ENCODE results near the gene CACUL1. TPM values are rescaled to one million over a fixed set of nuclear protein-coding genes. Genes with fewer than 3 reads are reported as not detected.

CACUL1 gene
- total and polyA plus RNA-seq, 2 donors (not counting 3 experiments of a cell fraction or from before 2014, with no cell fraction given) = 6.0 to 35.1 TPM

DNA sequence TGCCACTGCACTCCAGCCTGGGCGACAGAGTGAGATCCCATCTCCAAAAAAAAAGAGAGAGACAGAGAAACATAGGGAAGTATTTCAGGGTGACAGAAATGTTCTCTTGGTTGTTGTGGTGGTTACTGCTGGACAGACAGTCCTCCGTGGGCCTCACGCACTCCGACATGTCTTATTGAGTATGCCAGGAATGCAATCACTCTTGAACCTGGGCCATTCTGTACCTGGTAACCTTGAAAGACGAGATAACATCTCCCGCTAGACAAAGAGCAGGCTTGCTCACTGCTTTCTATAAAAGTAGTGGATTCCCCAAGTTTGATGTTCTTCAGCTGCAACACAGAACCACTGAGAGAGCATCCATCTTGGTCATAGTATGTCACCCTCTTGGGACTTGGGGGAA lies 6.7 kb downstream of the CACUL1 start:
- CTCF ChIA-PET = no interaction called here
- H3K9me3 ChIP-seq (replicated peaks; ENCODE audit: control insufficient read depth, insufficient read depth, low read length) = no peaks in the 10 kb centered on the region
- no peak overlapping the region for H2AFZ ChIP-seq (ENCODE audit: low read depth, low read length)
- no peaks in the 10 kb centered on the region for H3K27me3 ChIP-seq (ENCODE audit: control insufficient read depth in 2 of 2, insufficient read depth in 2 of 2, low read length in 2 of 2)
- dilution Hi-C loops (cut with MboI; ENCODE audit: extremely low pct_ligation_motif_present, low sequenced_read_pairs) = no loop called here
- FAIRE-seq = no peak
- H3K4me2 ChIP-seq (ENCODE audit: insufficient read depth, low read length) = no peak overlapping the region
- H4K20me1 ChIP-seq (replicated peaks; ENCODE audit: control insufficient read depth, extremely low read depth, insufficient read depth, low read length) = peaks cover 7% of the 10 kb centered on the region
- intact Hi-C loops (cut with micrococcal nuclease) = no loop called here
- H3K79me2 ChIP-seq (ENCODE audit: control insufficient read depth, insufficient read depth, low read length) = peaks cover 92% of the 10 kb centered on the region
- no peak overlapping the region for H3K27ac ChIP-seq (ENCODE audit: insufficient read depth, low read depth, low read length)
- no peak for TF ChIP-seq GATA2 (IDR thresholded peaks at IDR 0.05; ENCODE audit: insufficient read depth, insufficient read length, low read depth, low read length)
- TF ChIP-seq MYC (IDR thresholded peaks at IDR 0.05; ENCODE audit: low read depth, low read length) = no peak
- no peak for TF ChIP-seq EZH2 (IDR thresholded peaks at IDR 0.05; ENCODE audit: borderline replicate concordance, low read depth, low read length, severe bottlenecking)
- TF ChIP-seq, protein P1, sequence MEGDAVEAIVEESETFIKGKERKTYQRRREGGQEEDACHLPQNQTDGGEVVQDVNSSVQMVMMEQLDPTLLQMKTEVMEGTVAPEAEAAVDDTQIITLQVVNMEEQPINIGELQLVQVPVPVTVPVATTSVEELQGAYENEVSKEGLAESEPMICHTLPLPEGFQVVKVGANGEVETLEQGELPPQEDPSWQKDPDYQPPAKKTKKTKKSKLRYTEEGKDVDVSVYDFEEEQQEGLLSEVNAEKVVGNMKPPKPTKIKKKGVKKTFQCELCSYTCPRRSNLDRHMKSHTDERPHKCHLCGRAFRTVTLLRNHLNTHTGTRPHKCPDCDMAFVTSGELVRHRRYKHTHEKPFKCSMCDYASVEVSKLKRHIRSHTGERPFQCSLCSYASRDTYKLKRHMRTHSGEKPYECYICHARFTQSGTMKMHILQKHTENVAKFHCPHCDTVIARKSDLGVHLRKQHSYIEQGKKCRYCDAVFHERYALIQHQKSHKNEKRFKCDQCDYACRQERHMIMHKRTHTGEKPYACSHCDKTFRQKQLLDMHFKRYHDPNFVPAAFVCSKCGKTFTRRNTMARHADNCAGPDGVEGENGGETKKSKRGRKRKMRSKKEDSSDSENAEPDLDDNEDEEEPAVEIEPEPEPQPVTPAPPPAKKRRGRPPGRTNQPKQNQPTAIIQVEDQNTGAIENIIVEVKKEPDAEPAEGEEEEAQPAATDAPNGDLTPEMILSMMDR (IDR thresholded peaks at IDR 0.05; ENCODE audit: extremely low read depth in 1 of 2, insufficient read depth in 1 of 2, low read depth in 1 of 2, low read length in 2 of 2) = no peak
- no peak for TF ChIP-seq POLR2AphosphoS5 (IDR thresholded peaks at IDR 0.05; ENCODE audit: insufficient read depth, low read depth, low read length)
- TF ChIP-seq JUN (IDR thresholded peaks at IDR 0.05; ENCODE audit: borderline replicate concordance, insufficient read depth, insufficient read length, low read depth) = no peak
- TF ChIP-seq POLR2A (IDR thresholded peaks at IDR 0.05; ENCODE audit: low read depth, low read length) = no peak
- no peak for TF ChIP-seq FOS (IDR thresholded peaks at IDR 0.05; ENCODE audit: borderline replicate concordance, insufficient read depth, low read length)
- TF ChIP-seq, protein P2, sequence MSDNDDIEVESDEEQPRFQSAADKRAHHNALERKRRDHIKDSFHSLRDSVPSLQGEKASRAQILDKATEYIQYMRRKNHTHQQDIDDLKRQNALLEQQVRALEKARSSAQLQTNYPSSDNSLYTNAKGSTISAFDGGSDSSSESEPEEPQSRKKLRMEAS (IDR thresholded peaks at IDR 0.05; ENCODE audit: insufficient read depth, insufficient read length) = no peak
- no peak overlapping the region for H3K9ac ChIP-seq (replicated peaks; ENCODE audit: extremely low read depth, insufficient read depth, low read length)
- no peak overlapping the region for H3K4me3 ChIP-seq (replicated peaks in 1 of 3; ENCODE audit: insufficient read depth in 1 of 3, low read depth in 1 of 3, low read length in 3 of 3)
- peaks cover 8% of the 10 kb centered on the region for H3K4me1 ChIP-seq (ENCODE audit: control insufficient read depth, extremely low read depth, insufficient read depth, low read length)
- POLR2A ChIA-PET = no interaction called here
- BruUV-seq (replicated peaks) = no TSS peak
- no peaks in the 10 kb centered on the region for H3K36me3 ChIP-seq (ENCODE audit: control insufficient read depth in 2 of 2, extremely low read depth in 1 of 2, insufficient read depth in 2 of 2, low read length in 2 of 2)
- DNase-seq (ENCODE audit: low read depth, low spot score) = no peak
- no peaks in the 10 kb centered on the region for H3K9me1 ChIP-seq (replicated peaks; ENCODE audit: control insufficient read depth, extremely low read depth, insufficient read depth, low read length)
